ENCODE results near the gene COX7A2L. TPM values are rescaled to one million over a fixed set of nuclear protein-coding genes. Genes with fewer than 3 reads are reported as not detected.
A peak's percentile ranks its signal among the peaks of the same experiment; 100 is the strongest.
"Not testable (repeated sequence)": the region's sequence is repeated elsewhere in the genome, so short reads cannot be mapped to it uniquely, and the experiment has no call there.

The COX7A2L gene
- total RNA-seq, 1 donor from 2014 or later = 95.5 TPM

- no peak for TF ChIP-seq CTCF (conservative IDR thresholded peaks at IDR 0.05)
- no peak for DNase-seq (ENCODE audit: extremely low spot score, unreplicated experiment)
- no peak overlapping the region for H3K4me3 Mint-ChIP-seq
- H3K36me3 Mint-ChIP-seq = no peaks in the 10 kb centered on the region
- H3K9me3 Mint-ChIP-seq = no peaks in the 10 kb centered on the region
- no peak overlapping the region for H3K27ac Mint-ChIP-seq
- peaks cover 6% of the 10 kb centered on the region for H3K4me1 Mint-ChIP-seq (ENCODE audit: unreplicated experiment)
- no peaks in the 10 kb centered on the region for H3K27me3 Mint-ChIP-seq
Observed at GRCh38 chr2:42382144-42382543, 21.1 kb upstream of the COX7A2L start.

GRCh38 chr2:42380026-42380425 is 19.0 kb upstream of the COX7A2L start:
- peaks cover 13% of the 10 kb centered on the region for H3K4me1 Mint-ChIP-seq (ENCODE audit: unreplicated experiment)
- not testable (repeated sequence) for H3K36me3 Mint-ChIP-seq; H3K27me3 Mint-ChIP-seq; DNase-seq (ENCODE audit: extremely low spot score, unreplicated experiment); H3K27ac Mint-ChIP-seq; H3K9me3 Mint-ChIP-seq; H3K4me3 Mint-ChIP-seq

GRCh38 chr2:42378415-42378814 is 17.4 kb upstream of the COX7A2L start:
- Mint-ChIP-seq H3K36me3 (no peaks in the 10 kb centered on the region), H3K27me3 (no peaks in the 10 kb centered on the region), H3K9me3 (no peaks in the 10 kb centered on the region), H3K4me1 (ENCODE audit: unreplicated experiment) (peaks cover 12% of the 10 kb centered on the region), H3K27ac (no peak overlapping the region), H3K4me3 (no peak overlapping the region)
- no peak for TF ChIP-seq CTCF (conservative IDR thresholded peaks at IDR 0.05)
- no peak for DNase-seq (ENCODE audit: extremely low spot score, unreplicated experiment)

- Mint-ChIP-seq H3K4me1 (ENCODE audit: unreplicated experiment) (peaks cover 18% of the 10 kb centered on the region), H3K4me3 (no peak overlapping the region), H3K27me3 (no peaks in the 10 kb centered on the region), H3K36me3 (no peaks in the 10 kb centered on the region), H3K27ac (no peak overlapping the region), H3K9me3 (no peaks in the 10 kb centered on the region)
- TF ChIP-seq CTCF (conservative IDR thresholded peaks at IDR 0.05) = no peak
- DNase-seq (ENCODE audit: extremely low spot score, unreplicated experiment) = no peak
Observed at GRCh38 chr2:42376758-42377157, 15.7 kb upstream of the COX7A2L start.

- Mint-ChIP-seq H3K27me3 (peaks cover 3% of the 10 kb centered on the region), H3K4me3 (no peak overlapping the region), H3K9me3 (no peaks in the 10 kb centered on the region), H3K4me1 (ENCODE audit: unreplicated experiment) (peaks cover 25% of the 10 kb centered on the region), H3K27ac (peak overlapping the region; percentile 66), H3K36me3 (no peaks in the 10 kb centered on the region)
- DNase-seq (ENCODE audit: extremely low spot score, unreplicated experiment) = no peak
- TF ChIP-seq CTCF (conservative IDR thresholded peaks at IDR 0.05) = no peak
Observed at GRCh38 chr2:42372474-42373200, 11.6 kb upstream of the COX7A2L start.

GRCh38 chr2:42371611-42372473 is 10.8 kb upstream of the COX7A2L start:
- H3K36me3 Mint-ChIP-seq = no peaks in the 10 kb centered on the region
- peaks cover 27% of the 10 kb centered on the region for H3K4me1 Mint-ChIP-seq (ENCODE audit: unreplicated experiment)
- peaks cover 3% of the 10 kb centered on the region for H3K27me3 Mint-ChIP-seq
- DNase-seq (ENCODE audit: extremely low spot score, unreplicated experiment) = no peak
- H3K4me3 Mint-ChIP-seq = no peak overlapping the region
- TF ChIP-seq CTCF (conservative IDR thresholded peaks at IDR 0.05) = no peak
- H3K27ac Mint-ChIP-seq = peak overlapping the region; percentile 66
- H3K9me3 Mint-ChIP-seq = no peaks in the 10 kb centered on the region

Data from type B pancreatic cell (in vitro differentiated cells).